GM19395 (cell line): Measurements from ENCODE around the gene SPP1.
"Not testable (repeated sequence)": the region's sequence is repeated elsewhere in the genome, so short reads cannot be mapped to it uniquely, and the experiment has no call there.

ENCODE experiments used
- ATAC-seq: cut with Tn5 transposase; IDR thresholded peaks from one replicate; pipeline ENCODE4 v1.9.1; 2021; ENCODE audit warnings: mild to moderate bottlenecking, moderate library complexity; ENCODE audit not compliant: unreplicated experiment

Gene SPP1

DNA sequence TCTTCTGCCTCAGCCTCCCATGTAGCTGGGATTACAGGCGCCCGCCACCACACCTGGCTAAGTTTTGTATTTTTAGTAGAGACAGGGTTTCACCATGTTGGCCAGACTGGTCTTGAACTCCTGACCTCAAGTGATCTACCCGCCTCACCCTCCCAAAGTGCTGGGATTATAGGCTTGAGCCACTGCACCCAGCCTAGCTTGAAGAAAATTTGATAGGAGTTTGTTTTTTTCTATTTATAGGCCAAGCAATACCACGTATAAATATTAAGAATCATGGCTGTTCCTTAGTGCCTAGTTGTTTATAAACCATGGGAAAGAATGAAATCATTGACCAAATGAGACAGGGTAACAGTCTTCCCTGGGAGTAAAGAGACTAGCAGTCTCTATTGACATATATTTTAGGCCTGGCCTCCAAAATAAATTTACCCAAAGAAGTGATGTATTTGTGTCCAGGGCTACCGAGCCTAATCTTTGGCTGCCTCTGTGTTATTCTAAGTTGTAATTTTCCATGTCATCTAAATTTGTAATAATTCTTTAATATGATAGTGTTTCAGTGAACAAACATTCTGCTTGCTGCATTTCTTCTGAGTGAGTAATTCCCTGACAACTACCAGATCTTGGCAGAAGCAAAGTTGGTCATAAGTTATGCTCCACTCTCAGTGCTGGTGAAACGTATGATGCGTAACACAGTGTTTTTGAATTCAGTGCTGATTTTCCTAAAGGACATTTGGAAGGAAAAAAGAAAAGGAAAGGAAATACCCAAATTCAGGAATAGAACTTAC is 42.2 kb downstream of the SPP1 start:
- no peak for ATAC-seq

DNA sequence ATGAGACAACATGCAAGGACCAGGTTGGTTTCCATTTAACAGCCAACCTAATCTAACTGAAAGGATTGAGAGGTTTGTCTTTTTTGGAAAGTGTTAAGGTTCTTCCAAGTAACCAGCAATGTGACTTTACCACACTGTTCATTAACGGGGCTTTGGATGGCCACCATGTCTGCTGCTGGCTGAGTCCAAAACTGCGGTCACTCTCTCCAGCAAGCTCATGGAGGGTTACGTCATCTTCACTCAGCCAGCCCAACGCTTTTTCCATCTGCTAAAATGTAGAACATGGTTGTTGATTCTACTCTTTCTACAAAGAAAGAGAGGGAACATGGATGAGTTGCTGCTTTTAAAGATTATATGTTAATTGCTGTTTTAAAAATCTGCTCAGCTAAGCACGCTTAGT is 43.0 kb downstream of the SPP1 start:
- no peak for ATAC-seq

DNA sequence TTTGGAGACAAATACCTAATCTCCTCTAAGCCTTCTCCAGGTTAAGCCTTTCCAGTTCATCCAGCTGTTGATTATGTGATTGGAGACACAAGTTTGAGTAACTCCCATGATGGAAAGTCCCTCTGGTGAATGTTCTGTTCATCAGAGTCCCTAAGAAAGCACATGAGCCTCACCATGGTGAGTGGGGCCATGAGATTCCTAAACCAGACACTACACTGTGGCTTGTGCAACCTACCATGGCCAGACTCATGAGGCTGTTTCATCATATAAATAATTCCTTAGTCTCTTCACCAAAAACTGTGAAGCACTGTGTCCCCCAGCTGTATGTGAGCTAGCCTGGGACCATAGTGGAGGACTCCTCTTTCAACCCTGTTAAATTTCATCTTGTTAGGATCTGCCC is 46.3 kb downstream of the SPP1 start:
- no peak for ATAC-seq

DNA sequence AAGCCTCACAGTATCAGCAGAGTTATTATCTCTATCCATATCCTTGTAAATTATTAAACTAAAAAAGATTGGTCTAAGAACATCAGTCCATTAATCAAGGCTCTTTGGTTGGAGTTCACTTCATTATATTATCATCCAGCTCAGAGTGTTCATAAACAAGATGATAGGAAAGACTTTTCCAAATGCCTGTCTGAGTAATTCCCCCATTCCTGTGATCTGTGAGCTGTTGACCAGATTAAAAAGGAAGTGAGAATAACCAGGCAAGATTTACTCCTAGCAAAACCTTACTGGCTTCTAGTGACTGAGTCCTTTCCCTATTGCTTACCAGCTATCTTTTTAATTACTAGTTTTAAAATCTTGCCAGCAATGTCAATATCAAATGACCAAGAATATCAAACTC is 46.8 kb downstream of the SPP1 start:
- ATAC-seq = no peak

GRCh38 chr4:88025868-88026661 is 50.6 kb downstream of the SPP1 start:
- not testable (repeated sequence) for ATAC-seq

- ATAC-seq = no peak
These were observed 52.4 kb downstream of the SPP1 start for GRCh38 chr4:88027611-88028608.

DNA sequence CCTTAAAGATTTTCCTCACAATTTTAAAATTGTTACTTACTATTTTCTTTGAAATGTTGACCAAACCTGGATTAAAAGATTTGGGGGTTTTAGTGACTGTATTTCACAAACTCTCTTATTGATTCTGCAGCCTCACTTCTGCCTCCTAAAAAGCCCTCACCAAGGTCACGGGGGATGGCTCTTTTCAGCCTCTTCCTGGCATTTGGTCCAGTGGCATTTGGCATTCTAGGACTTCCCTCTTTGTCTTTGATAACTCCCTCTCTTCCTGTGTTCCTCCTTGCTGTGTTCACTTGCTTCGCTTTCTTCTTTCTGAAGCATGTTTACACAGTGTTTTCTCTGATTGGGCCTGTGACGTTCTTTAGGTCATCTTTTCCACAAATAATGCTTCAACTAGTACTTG is 53.4 kb downstream of the SPP1 start:
- no peak for ATAC-seq

- no peak for ATAC-seq
These were observed 54.0 kb downstream of the SPP1 start for GRCh38 chr4:88029556-88029955.

DNA sequence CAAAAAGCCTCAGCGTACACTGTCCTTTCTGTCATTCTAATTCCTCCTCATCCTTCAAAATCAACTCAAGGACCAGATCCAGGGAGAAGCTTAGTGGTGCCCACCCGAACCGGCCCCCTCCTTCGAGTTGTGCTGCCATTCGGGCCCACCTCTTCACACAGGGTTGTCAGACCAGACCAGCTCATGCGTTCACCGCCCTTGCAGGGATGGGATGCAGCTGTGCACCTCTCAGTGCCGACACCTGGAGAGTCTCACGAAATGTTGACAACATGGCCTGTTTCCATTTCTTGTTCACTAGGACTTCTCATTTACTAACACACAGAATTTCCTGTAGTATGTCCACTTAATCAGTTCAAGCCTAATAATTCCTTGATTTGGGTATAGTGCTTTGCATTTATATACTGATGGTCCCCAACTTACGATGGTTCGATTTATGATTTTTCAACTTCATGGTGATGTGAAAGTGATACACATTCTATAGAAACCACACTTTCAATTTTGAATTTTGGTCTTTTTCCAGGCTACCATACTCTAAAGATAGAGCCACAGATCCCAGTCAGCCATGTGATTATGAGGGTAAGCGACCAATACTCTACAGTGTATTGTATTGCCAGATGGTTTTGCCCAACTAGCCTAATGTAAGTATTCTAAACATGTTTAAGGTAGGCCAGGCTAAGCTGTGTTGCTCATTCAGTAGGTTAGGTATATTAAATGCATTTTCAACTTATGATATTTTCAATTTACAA is 55.2 kb downstream of the SPP1 start:
- no peak for ATAC-seq
